K562 (cell line): ENCODE results near the gene RARA. TPM values are rescaled to one million over a fixed set of nuclear protein-coding genes. Genes with fewer than 3 reads are reported as not detected.

Experiments
- ATAC-seq: fragments of 200-7000 bp; cut with Tn5 transposase; 3 replicates; pipeline ENCODE4 v1.9.1; 2020; ENCODE audit warnings: moderate library complexity
- BruUV-seq: library from RNA; stranded (reverse); fragments of 400-500 nt; replicated peaks from 2 replicates; lab custom pipeline; 2021; lab: Mats Ljungman, UMichigan
- CTCF ChIA-PET: fragments of 300-600 bp; formaldehyde crosslinking; extraction: SDS; loops from one replicate; lab custom pipeline; 2021; ENCODE audit warnings: low intra/inter-chr PET ratio; lab: Yijun Ruan, JAX
- POLR2A ChIA-PET: fragments of 300-600, 350-650 bp; sonication (Branson Sonifier 250); formaldehyde crosslinking; extraction: SDS; loops from one replicate; lab custom pipeline; 2021; ENCODE audit warnings: antibody characterized with exemption, inconsistent platforms; lab: Yijun Ruan, JAX
- DNase-seq, 4 experiments: peaks; one replicate each; pipeline versions ENCODE4 v3.0.0 to v3.0.0-alpha.2; 2011 to 2018; ENCODE audit warnings: low spot score in 3 of 4, mixed read lengths in 3 of 4; ENCODE audit errors: extremely low read depth in 1 of 4
- FAIRE-seq: peaks from 2 replicates; lab custom pipeline; 2011; peaks lifted over from hg19 to GRCh38; lab: Jason Lieb, UNC
- H2AFZ ChIP-seq: 2 replicates; pipeline ENCODE4 v1.6.0; 2011; ENCODE audit warnings: low read depth, low read length, control low read depth, inconsistent platforms
- H3K27ac ChIP-seq: fragments of 200-600 bp; 3 replicates; pipeline ENCODE4 v1.8.0; 2011; ENCODE audit warnings: low read depth, mild to moderate bottlenecking, control low read depth, inconsistent platforms, low read length, moderate library complexity, mixed read lengths; ENCODE audit errors: extremely low read depth
- H3K27me3 ChIP-seq, 2 experiments: fragments of 300-600 bp in 1 of 2; 2 replicates in 1 of 2; 3 replicates in 1 of 2; pipeline versions ENCODE4 v1.6.0 to v1.8.0; 2011; ENCODE audit warnings: inconsistent platforms in 2 of 2, low read length in 2 of 2, mild to moderate bottlenecking in 1 of 2, mixed read lengths in 1 of 2, moderate library complexity in 1 of 2; ENCODE audit not compliant: control insufficient read depth in 2 of 2, insufficient read depth in 2 of 2
- H3K36me3 ChIP-seq: fragments of 300-600 bp; 3 replicates; pipeline ENCODE4 v1.8.0; 2011; ENCODE audit warnings: mild to moderate bottlenecking, low read length, inconsistent platforms; ENCODE audit not compliant: control insufficient read depth, insufficient read depth
- H3K4me1 ChIP-seq, 2 experiments: fragments of 200-600 bp in 1 of 2; replicated peaks in 1 of 2; 2 replicates in 1 of 2; 3 replicates in 1 of 2; pipeline versions ENCODE4 v1.5.1 to v1.8.0; 2011; ENCODE audit warnings: inconsistent platforms in 2 of 2, low read length in 2 of 2, mild to moderate bottlenecking in 1 of 2, mixed read lengths in 1 of 2, moderate library complexity in 1 of 2; ENCODE audit not compliant: control insufficient read depth in 2 of 2, insufficient read depth in 2 of 2
- H3K4me2 ChIP-seq: 2 replicates; pipeline ENCODE4 v1.6.1; 2011; ENCODE audit warnings: low read length, control low read depth, inconsistent platforms, mixed read lengths; ENCODE audit not compliant: insufficient read depth
- H3K4me3 ChIP-seq: fragments of 200-600 bp; sonication (generic), shearing (Covaris generic); 2 replicates; pipeline ENCODE4 v1.5.1; 2016; ENCODE audit warnings: control low read depth, inconsistent platforms
- H3K79me2 ChIP-seq: fragments of 200-600 bp; 3 replicates; pipeline ENCODE4 v1.8.0; 2011; ENCODE audit warnings: low read length, inconsistent platforms; ENCODE audit not compliant: control insufficient read depth, insufficient read depth
- H3K9ac ChIP-seq, 2 experiments: 2 replicates each; pipeline versions ENCODE4 v1.6.0 to v1.6.1; 2011; ENCODE audit warnings: low read depth in 2 of 2, low read length in 2 of 2, control low read depth in 1 of 2, inconsistent platforms in 1 of 2, mild to moderate bottlenecking in 1 of 2, mixed read lengths in 1 of 2; ENCODE audit not compliant: insufficient read depth in 1 of 2
- H3K9me1 ChIP-seq: one replicate; pipeline ENCODE4 v1.6.0; 2011; ENCODE audit warnings: inconsistent platforms, mild to moderate bottlenecking, low read length, moderate library complexity; ENCODE audit not compliant: control insufficient read depth, insufficient read depth
- H3K9me3 ChIP-seq: replicated peaks from 2 replicates; pipeline ENCODE4 v1.5.1; 2011; ENCODE audit warnings: low read depth, low read length, inconsistent platforms; ENCODE audit not compliant: control insufficient read depth, insufficient read depth
- H4K20me1 ChIP-seq: replicated peaks from 2 replicates; pipeline ENCODE4 v1.6.1; 2011; ENCODE audit warnings: low read length, inconsistent platforms, mixed read lengths; ENCODE audit not compliant: control insufficient read depth, insufficient read depth
- ATF7 ChIP-seq: fragments of 450-650 bp; IDR thresholded peaks from 2 replicates; pipeline ENCODE4 v1.7.1; 2014; ENCODE audit warnings: mild to moderate bottlenecking, moderate library complexity
- KAT2B ChIP-seq: IDR thresholded peaks from one replicate; pipeline ENCODE4 v1.6.1; 2012; ENCODE audit warnings: low read depth, mild to moderate bottlenecking, control low read depth, inconsistent platforms, low read length, moderate library complexity
- PTTG1 ChIP-seq: fragments of 450-650 bp; IDR thresholded peaks from 2 replicates; pipeline ENCODE4 v1.6.1; 2016; ENCODE audit warnings: low read depth, mild to moderate bottlenecking, missing genetic modification characterization, missing compliant biosample characterization
- TRIM24 ChIP-seq, 2 experiments: fragments of 450-650 bp; IDR thresholded peaks; 2 replicates each; pipeline ENCODE4 v1.6.1; 2016
- WGBS: fragments of 100-300 bp; shearing (Covaris generic); methylation state at CpG from one replicate; pipeline ENCODE4 v1.1.6; 2016; ENCODE audit warnings: low coverage, mixed read lengths; ENCODE audit not compliant: insufficient coverage; ENCODE audit errors: missing lambda C conversion rate; 5-methylcytosine and 5-hydroxymethylcytosine counted together
- in situ Hi-C: fragments of 300-500 bp; cut with MboI; formaldehyde crosslinking; loops from 4 replicates; pipeline ENCODE4 v1.15.0; 2018; ENCODE audit warnings: inconsistent platforms, mixed read lengths
- intact Hi-C: fragments of 100-400 bp; cut with micrococcal nuclease; formaldehyde crosslinking; loops from 2 replicates; pipeline ENCODE4 v1.14.2; 2022
- polyA plus RNA-seq, 8 experiments: library from polyadenylated mRNA; depleted of rRNA in 4 of 8; stranded (reverse) in 5 of 8; unstranded in 3 of 8; fragments of >200 nt; fragmentation: Nextera tagmentation in 2 of 8; fragmentation: Illumina TruSeq in 1 of 8; extraction: Ambion mirVana in 2 of 8; extraction: Trizol in 1 of 8; gene quantifications; 2 replicates each; pipeline versions ENCODE4 v1.2.1 to v1.2.3, GENCODE V29; 2011 to 2014; ENCODE audit warnings: inconsistent platforms in 1 of 8, missing spikeins in 1 of 8
- total RNA-seq, 7 experiments: library from RNA; depleted of rRNA in 6 of 7; stranded (reverse); fragments of >200 nt in 6 of 7; fragmentation: Illumina TruSeq in 2 of 7; extraction: Trizol in 2 of 7; gene quantifications; 2 replicates each; pipeline versions ENCODE4 v1.2.1 to v1.2.3, GENCODE V29; 2011 to 2021; ENCODE audit warnings: low replicate concordance in 1 of 7
- TF ChIP-seq, protein P1 (sequence below), 3 experiments: fragments of 200-800 bp in 1 of 3; fragments of 250-450 bp in 1 of 3; fragments of 450-650 bp in 1 of 3; sonication (Bioruptor Pico) in 1 of 3; sonication (Bioruptor generic) in 1 of 3; formaldehyde crosslinking in 1 of 3; IDR thresholded peaks; 2 replicates each; pipeline versions ENCODE4 v1.6.1 to v1.8.0; 2016 to 2022; ENCODE audit warnings: mild to moderate bottlenecking in 2 of 3, missing genetic modification characterization in 2 of 3, missing compliant biosample characterization in 1 of 3, moderate library complexity in 1 of 3

Gene RARA
- total and polyA plus RNA-seq, 9 of the 15 experiments (the other 6 are each of a cell fraction or from before 2014, with no cell fraction given), result 0.10 to 28.0 (median 7.9) TPM

DNA sequence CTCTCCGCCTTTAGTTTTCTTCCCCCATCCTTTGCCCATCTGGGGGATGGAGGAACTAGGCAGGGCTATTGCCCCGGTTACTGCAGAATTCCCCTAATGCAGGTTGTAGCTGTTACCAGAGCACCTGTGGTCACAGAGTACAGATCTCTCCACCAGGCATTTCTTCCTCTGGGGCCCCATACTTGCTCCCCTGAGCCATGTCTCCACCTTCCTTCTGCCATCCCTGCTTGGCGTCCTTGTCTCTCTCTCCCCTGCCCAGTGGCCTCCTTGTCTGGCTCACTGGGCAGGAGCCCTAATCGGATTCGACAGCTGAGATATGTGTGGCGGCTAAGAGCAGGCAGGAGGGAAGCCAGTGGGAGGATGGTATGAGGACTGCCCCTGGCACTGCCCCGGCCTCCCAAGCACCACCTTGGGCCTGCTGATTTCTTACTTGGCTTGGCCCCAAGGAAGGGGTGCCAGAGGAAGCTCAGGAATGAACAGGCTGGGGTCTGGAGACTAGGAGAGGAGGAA is 2.0 kb downstream of the RARA start:
- Histone ChIP-seq H3K9me1 (no peaks in the 10 kb centered on the region), H3K4me3 (no peak overlapping the region), H3K36me3 (no peaks in the 10 kb centered on the region; the same call in 2 of the 3 replicates), H3K4me1 (peaks cover 46 to 51% of the 10 kb centered on the region in 2 experiments), H3K9me3 (no peaks in the 10 kb centered on the region), H2AFZ (no peak overlapping the region), H3K9ac (peak overlapping the region in 1 of 2 experiments; percentile 21; a peak in 1 of 4 replicates), H3K27ac (no peak overlapping the region; the same call in 2 of the 3 replicates), H4K20me1 (no peaks in the 10 kb centered on the region), H3K27me3 (no peaks in the 10 kb centered on the region), H3K79me2 (no peaks in the 10 kb centered on the region; the same call in 2 of the 3 replicates), H3K4me2 (no peak overlapping the region)
- in situ Hi-C loops, result no loop called here
- DNase-seq (no peak), ATAC-seq (no peak), FAIRE-seq (no peak)
- no TSS peak for BruUV-seq
- ChIA-PET CTCF (no interaction called here), POLR2A (interaction anchor here (0.9 to 1.2 kb wide), 3 partner anchors 13 to 31 kb away, joined by 3 to 5 read pairs (median 4); no protein-coding TSS in a partner anchor)
- TF ChIP-seq ATF7 (no peak), TRIM24 (IDR thresholded peaks at IDR 0.05) (no peak), KAT2B (no peak)
- intact Hi-C loops, result no loop called here
- WGBS, result 85% methylated on average over 6 of the region's 7 CpGs

DNA sequence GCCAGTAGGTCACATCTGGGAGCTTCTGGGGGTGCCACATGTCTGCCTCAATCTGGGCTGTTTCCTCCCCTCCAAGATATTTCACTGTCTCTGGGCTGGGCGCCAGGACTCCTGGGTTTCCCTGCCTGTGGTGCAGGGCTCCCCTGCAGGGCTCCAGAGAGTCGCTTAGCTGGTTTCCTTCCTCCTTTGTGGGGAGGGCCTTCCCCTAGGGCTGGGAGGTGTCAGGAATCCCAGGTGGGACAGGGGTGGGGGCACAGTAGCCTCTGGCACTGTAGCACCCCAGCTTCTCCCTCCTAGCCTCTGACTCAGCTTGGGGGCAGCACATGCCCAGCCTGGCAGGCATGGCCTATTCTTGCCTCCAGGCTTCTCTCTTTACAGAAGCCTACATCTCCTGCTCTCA is 2.6 kb downstream of the RARA start:
- POLR2A ChIA-PET, result interaction anchor here (0.9 to 1.6 kb wide), 2 partner anchors 8 to 31 kb away, joined by 4 to 5 read pairs; no protein-coding TSS in a partner anchor
- FAIRE-seq, result no peak
- no peak overlapping the region for H3K9ac ChIP-seq

More for the DNA sequence above, 2.6 kb downstream of the RARA start:
- intact Hi-C loops, result no loop called here
- Histone ChIP-seq H3K27me3 (no peaks in the 10 kb centered on the region), H3K4me3 (no peak overlapping the region), H3K27ac (no peak overlapping the region; the same call in 2 of the 3 replicates), H3K36me3 (no peaks in the 10 kb centered on the region), H2AFZ (no peak overlapping the region), H3K9me3 (no peaks in the 10 kb centered on the region), H4K20me1 (no peaks in the 10 kb centered on the region), H3K79me2 (no peaks in the 10 kb centered on the region; the same call in 2 of the 3 replicates), H3K4me1 (peaks cover 49 to 50% of the 10 kb centered on the region in 2 experiments), H3K4me2 (no peak overlapping the region), H3K9me1 (no peaks in the 10 kb centered on the region)
- TF ChIP-seq, protein P1, sequence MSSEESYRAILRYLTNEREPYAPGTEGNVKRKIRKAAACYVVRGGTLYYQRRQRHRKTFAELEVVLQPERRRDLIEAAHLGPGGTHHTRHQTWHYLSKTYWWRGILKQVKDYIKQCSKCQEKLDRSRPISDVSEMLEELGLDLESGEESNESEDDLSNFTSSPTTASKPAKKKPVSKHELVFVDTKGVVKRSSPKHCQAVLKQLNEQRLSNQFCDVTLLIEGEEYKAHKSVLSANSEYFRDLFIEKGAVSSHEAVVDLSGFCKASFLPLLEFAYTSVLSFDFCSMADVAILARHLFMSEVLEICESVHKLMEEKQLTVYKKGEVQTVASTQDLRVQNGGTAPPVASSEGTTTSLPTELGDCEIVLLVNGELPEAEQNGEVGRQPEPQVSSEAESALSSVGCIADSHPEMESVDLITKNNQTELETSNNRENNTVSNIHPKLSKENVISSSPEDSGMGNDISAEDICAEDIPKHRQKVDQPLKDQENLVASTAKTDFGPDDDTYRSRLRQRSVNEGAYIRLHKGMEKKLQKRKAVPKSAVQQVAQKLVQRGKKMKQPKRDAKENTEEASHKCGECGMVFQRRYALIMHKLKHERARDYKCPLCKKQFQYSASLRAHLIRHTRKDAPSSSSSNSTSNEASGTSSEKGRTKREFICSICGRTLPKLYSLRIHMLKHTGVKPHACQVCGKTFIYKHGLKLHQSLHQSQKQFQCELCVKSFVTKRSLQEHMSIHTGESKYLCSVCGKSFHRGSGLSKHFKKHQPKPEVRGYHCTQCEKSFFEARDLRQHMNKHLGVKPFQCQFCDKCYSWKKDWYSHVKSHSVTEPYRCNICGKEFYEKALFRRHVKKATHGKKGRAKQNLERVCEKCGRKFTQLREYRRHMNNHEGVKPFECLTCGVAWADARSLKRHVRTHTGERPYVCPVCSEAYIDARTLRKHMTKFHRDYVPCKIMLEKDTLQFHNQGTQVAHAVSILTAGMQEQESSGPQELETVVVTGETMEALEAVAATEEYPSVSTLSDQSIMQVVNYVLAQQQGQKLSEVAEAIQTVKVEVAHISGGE (CRISPR knock-in tag; IDR thresholded peaks at IDR 0.05), result no peak
- no peak for TF ChIP-seq PTTG1 (tag)
- CTCF ChIA-PET, result no interaction called here
- DNase-seq (no peak), ATAC-seq (no peak)
- BruUV-seq, result no TSS peak
- 51% methylated on average over 2 of the region's 2 CpGs for WGBS
- in situ Hi-C loops, result no loop called here
